IMR-90 (cell line): ENCODE data around the gene OR2AK2.

Experiments
- CEBPB ChIP-seq: IDR thresholded peaks from 2 replicates; pipeline ENCODE4 v1.6.1; 2012; ENCODE audit warnings: low read depth, low read length, improper control_type of control experiment
- ELK1 ChIP-seq: fragments of 150-350 bp; IDR thresholded peaks from 2 replicates; pipeline ENCODE4 v1.6.1; 2016; ENCODE audit warnings: low read depth, mild to moderate bottlenecking, low read length, moderate library complexity, borderline replicate concordance
- FOS ChIP-seq: fragments of 150-350 bp; IDR thresholded peaks from 2 replicates; pipeline ENCODE4 v1.6.1; 2016; ENCODE audit warnings: low read depth, low read length
- MAFK ChIP-seq: IDR thresholded peaks from 2 replicates; pipeline ENCODE4 v1.6.1; 2012; ENCODE audit warnings: low read depth, low read length, improper control_type of control experiment
- MXI1 ChIP-seq: IDR thresholded peaks from 2 replicates; pipeline ENCODE4 v1.6.1; 2012; ENCODE audit warnings: low read depth, mild to moderate bottlenecking, low read length, moderate library complexity, borderline replicate concordance
- POLR2A ChIP-seq: IDR thresholded peaks from 2 replicates; pipeline ENCODE4 v1.6.1; 2012; ENCODE audit warnings: mild to moderate bottlenecking, low read depth, low read length
- RAD21 ChIP-seq: IDR thresholded peaks from 2 replicates; pipeline ENCODE4 v1.6.1; 2012; ENCODE audit warnings: low read length, improper control_type of control experiment
- RFX5 ChIP-seq: IDR thresholded peaks from 2 replicates; pipeline ENCODE4 v1.8.0; 2012; ENCODE audit warnings: low read depth, mild to moderate bottlenecking, low read length, moderate library complexity
- SMC3 ChIP-seq: fragments of 150-350 bp; IDR thresholded peaks from 2 replicates; pipeline ENCODE4 v1.6.1; 2016; ENCODE audit warnings: low read depth, mild to moderate bottlenecking, antibody characterized with exemption, low read length, moderate library complexity
- TF ChIP-seq, protein P1 (sequence below): conservative IDR thresholded peaks from 2 replicates; pipeline ENCODE4 v1.5.1; 2012; ENCODE audit warnings: mild to moderate bottlenecking, low read depth, low read length, improper control_type of control experiment

- no peak for TF ChIP-seq ELK1
- TF ChIP-seq, protein P1, sequence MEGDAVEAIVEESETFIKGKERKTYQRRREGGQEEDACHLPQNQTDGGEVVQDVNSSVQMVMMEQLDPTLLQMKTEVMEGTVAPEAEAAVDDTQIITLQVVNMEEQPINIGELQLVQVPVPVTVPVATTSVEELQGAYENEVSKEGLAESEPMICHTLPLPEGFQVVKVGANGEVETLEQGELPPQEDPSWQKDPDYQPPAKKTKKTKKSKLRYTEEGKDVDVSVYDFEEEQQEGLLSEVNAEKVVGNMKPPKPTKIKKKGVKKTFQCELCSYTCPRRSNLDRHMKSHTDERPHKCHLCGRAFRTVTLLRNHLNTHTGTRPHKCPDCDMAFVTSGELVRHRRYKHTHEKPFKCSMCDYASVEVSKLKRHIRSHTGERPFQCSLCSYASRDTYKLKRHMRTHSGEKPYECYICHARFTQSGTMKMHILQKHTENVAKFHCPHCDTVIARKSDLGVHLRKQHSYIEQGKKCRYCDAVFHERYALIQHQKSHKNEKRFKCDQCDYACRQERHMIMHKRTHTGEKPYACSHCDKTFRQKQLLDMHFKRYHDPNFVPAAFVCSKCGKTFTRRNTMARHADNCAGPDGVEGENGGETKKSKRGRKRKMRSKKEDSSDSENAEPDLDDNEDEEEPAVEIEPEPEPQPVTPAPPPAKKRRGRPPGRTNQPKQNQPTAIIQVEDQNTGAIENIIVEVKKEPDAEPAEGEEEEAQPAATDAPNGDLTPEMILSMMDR, result no peak
- no peak for TF ChIP-seq POLR2A
- TF ChIP-seq RAD21, result no peak
- TF ChIP-seq CEBPB, result no peak
- no peak for TF ChIP-seq FOS
- no peak for TF ChIP-seq SMC3
- no peak for TF ChIP-seq RFX5
- TF ChIP-seq MXI1, result no peak
- no peak for TF ChIP-seq MAFK
These were observed 28.0 kb downstream of the OR2AK2 start for GRCh38 chr1:247992986-247993385.
